ENCODE data around the gene TREML1.

- TF ChIP-seq ZNF274 (IDR thresholded peaks at IDR 0.05; ENCODE audit: low read depth, low read length) (no peak), SUZ12 (IDR thresholded peaks at IDR 0.05; ENCODE audit: extremely low read depth, insufficient read depth, insufficient read length) (no peak)
These were observed 36.6 kb upstream of the TREML1 start for GRCh38 chr6:41190791-41191190.
